22Rv1 (cell line): ENCODE data around the gene PLXNA4.

Experiments
- H3K27ac ChIP-seq: fragments of 450-650 bp; 2 replicates; pipeline ENCODE4 v1.5.1; 2017
- CTCF ChIP-seq: fragments of 450-650 bp; IDR thresholded peaks from 2 replicates; pipeline ENCODE4 v1.5.1; 2017; ENCODE audit warnings: mild to moderate bottlenecking
- ZFX ChIP-seq: fragments of 450-650 bp; IDR thresholded peaks from 2 replicates; pipeline ENCODE4 v1.6.1; 2017; ENCODE audit warnings: antibody characterized with exemption, borderline replicate concordance

The PLXNA4 gene

GRCh38 chr7:132135746-132136385, 440.4 kb downstream of the PLXNA4 start:
- TF ChIP-seq CTCF (no peak), ZFX (no peak)
- H3K27ac ChIP-seq: no peak overlapping the region

GRCh38 chr7:132134814-132135445, 441.3 kb downstream of the PLXNA4 start:
- no peak overlapping the region for H3K27ac ChIP-seq
- TF ChIP-seq CTCF (no peak), ZFX (no peak)

GRCh38 chr7:132133501-132133900, 442.8 kb downstream of the PLXNA4 start:
- no peak overlapping the region for H3K27ac ChIP-seq
- TF ChIP-seq CTCF: no peak

- H3K27ac ChIP-seq: no peak overlapping the region
- no peak for TF ChIP-seq CTCF
- TF ChIP-seq ZFX: no peak
Observed at GRCh38 chr7:132131196-132131595, 445.1 kb downstream of the PLXNA4 start.

GRCh38 chr7:132130497-132130896, 445.8 kb downstream of the PLXNA4 start:
- TF ChIP-seq CTCF (no peak), ZFX (no peak)

GRCh38 chr7:132125872-132126595, 450.2 kb downstream of the PLXNA4 start:
- TF ChIP-seq ZFX: no peak
- no peak for TF ChIP-seq CTCF

More at GRCh38 chr7:132130497-132130896, 445.8 kb downstream of the PLXNA4 start:
- H3K27ac ChIP-seq: no peak overlapping the region

GRCh38 chr7:132125096-132125495, 451.2 kb downstream of the PLXNA4 start:
- TF ChIP-seq ZFX (no peak), CTCF (no peak)
- no peak overlapping the region for H3K27ac ChIP-seq

More at GRCh38 chr7:132125872-132126595, 450.2 kb downstream of the PLXNA4 start:
- no peak overlapping the region for H3K27ac ChIP-seq
